AG04450 (cell line): ENCODE results near the gene KCTD10. TPM values are rescaled to one million over a fixed set of nuclear protein-coding genes. Genes with fewer than 3 reads are reported as not detected.

Experiments
- CTCF ChIA-PET: fragments of 300-600, 350-600 bp; formaldehyde crosslinking; extraction: SDS; loops from one replicate; lab custom pipeline; 2022; ENCODE audit warnings: antibody characterized with exemption, inconsistent platforms; lab: Charles Lee
- POLR2A ChIA-PET: fragments of 350-600 bp; formaldehyde crosslinking; extraction: SDS; loops from one replicate; lab custom pipeline; 2021; ENCODE audit warnings: antibody characterized with exemption, inconsistent platforms; lab: Yijun Ruan, JAX
- DNase-seq: peaks from one replicate; pipeline ENCODE4 v3.0.0-alpha.2; 2011; ENCODE audit warnings: low read depth, low spot score
- H3K27ac ChIP-seq: one replicate; pipeline ENCODE4 v1.5.1; 2012; ENCODE audit warnings: low read depth, low read length, control low read depth
- H3K27me3 ChIP-seq: one replicate; pipeline ENCODE4 v1.6.0; 2012; ENCODE audit warnings: low read length; ENCODE audit not compliant: control insufficient read depth, insufficient read depth
- H3K4me3 ChIP-seq: 2 replicates; pipeline ENCODE4 v1.5.1; 2011; ENCODE audit warnings: mild to moderate bottlenecking, low read depth, low read length, control low read depth
- H3K9me3 ChIP-seq: 2 replicates; pipeline ENCODE4 v1.5.1; 2012; ENCODE audit warnings: low read length; ENCODE audit not compliant: control insufficient read depth, insufficient read depth
- CTCF ChIP-seq: IDR thresholded peaks from 2 replicates; pipeline ENCODE4 v1.5.1; 2011; ENCODE audit warnings: low read depth, low read length, control low read depth, inconsistent platforms
- polyA plus RNA-seq: library from polyadenylated mRNA; depleted of rRNA; stranded (reverse); fragments of >200 nt; gene quantifications from 2 replicates; pipeline ENCODE4 v1.2.3, GENCODE V29; 2011

Gene KCTD10
- polyA plus RNA-seq, 1 experiment = 128 TPM

GRCh38 chr12:109483346-109483745 is 6.2 kb upstream of the KCTD10 start:
- ChIA-PET CTCF (interaction anchor here (0.5 to 1.9 kb wide), 4 partner anchors 36 to 678 kb away, joined by 4 to 11 read pairs (median 6); no protein-coding TSS in a partner anchor), POLR2A (no interaction called here)
- DNase-seq = no peak
- TF ChIP-seq CTCF = no peak
- Histone ChIP-seq H3K27ac (no peak overlapping the region), H3K9me3 (no peaks in the 10 kb centered on the region), H3K27me3 (no peaks in the 10 kb centered on the region), H3K4me3 (no peak overlapping the region)

- no peak overlapping the region for H3K27ac ChIP-seq
- DNase-seq = no peak
- no peaks in the 10 kb centered on the region for H3K27me3 ChIP-seq
- ChIA-PET POLR2A (no interaction called here), CTCF (interaction anchor here (0.5 to 1.9 kb wide), 4 partner anchors 36 to 677 kb away, joined by 4 to 11 read pairs (median 6); no protein-coding TSS in a partner anchor)
- H3K9me3 ChIP-seq = no peaks in the 10 kb centered on the region
- TF ChIP-seq CTCF = no peak
- no peak overlapping the region for H3K4me3 ChIP-seq
These were observed 5.8 kb upstream of the KCTD10 start for GRCh38 chr12:109482894-109483293.

- TF ChIP-seq CTCF = no peak
- no peak for DNase-seq
- H3K9me3 ChIP-seq = no peaks in the 10 kb centered on the region
- no peak overlapping the region for H3K4me3 ChIP-seq
- H3K27ac ChIP-seq = no peak overlapping the region
- ChIA-PET POLR2A (no interaction called here), CTCF (interaction anchor here (1.3 to 1.9 kb wide), 3 partner anchors 37 to 54 kb away, joined by 4 to 11 read pairs (median 7); no protein-coding TSS in a partner anchor)
- H3K27me3 ChIP-seq = no peaks in the 10 kb centered on the region
These were observed 5.4 kb upstream of the KCTD10 start for GRCh38 chr12:109482491-109482890.

- CTCF ChIA-PET = interaction anchor here (0.6 to 1.0 kb wide), 2 partner anchors 39 to 45 kb away, joined by 4 to 5 read pairs; no protein-coding TSS in a partner anchor
- Histone ChIP-seq H3K4me3 (no peak overlapping the region), H3K27ac (no peak overlapping the region), H3K27me3 (no peaks in the 10 kb centered on the region), H3K9me3 (no peaks in the 10 kb centered on the region)
- POLR2A ChIA-PET = no interaction called here
- DNase-seq = no peak
- no peak for TF ChIP-seq CTCF
These were observed 4.8 kb upstream of the KCTD10 start for GRCh38 chr12:109481863-109482262.

- CTCF ChIA-PET = no interaction called here
- H3K4me3 ChIP-seq = no peak overlapping the region
- H3K27me3 ChIP-seq = no peaks in the 10 kb centered on the region
- no peaks in the 10 kb centered on the region for H3K9me3 ChIP-seq
- POLR2A ChIA-PET = no interaction called here
- no peak overlapping the region for H3K27ac ChIP-seq
- TF ChIP-seq CTCF = no peak
- DNase-seq = no peak
These were observed 3.3 kb upstream of the KCTD10 start for GRCh38 chr12:109480356-109480755.
